ENCODE data around the gene ZNF474.
A peak's percentile ranks its signal among the peaks of the same experiment; 100 is the strongest.
"Not testable (repeated sequence)": the region's sequence is repeated elsewhere in the genome, so short reads cannot be mapped to it uniquely, and the experiment has no call there.

Gene ZNF474

GRCh38 chr5:122129306-122129705 lies at the start of gene ZNF474:
TSS of gene ZNF474 (plus strand) at chr5:122129546. CDS start at chr5:122151991, 22,445 bp downstream.
- peak; percentile 93 for DNase-seq (ENCODE audit: low read depth)

- DNase-seq (ENCODE audit: low read depth): no peak
Measured at GRCh38 chr5:122081541-122081940, 47.8 kb upstream of the ZNF474 start.

GRCh38 chr5:122083535-122083934 lies 45.8 kb upstream of the ZNF474 start:
- no peak for DNase-seq (ENCODE audit: low read depth)

GRCh38 chr5:122085041-122085440 lies 44.3 kb upstream of the ZNF474 start:
- no peak for DNase-seq (ENCODE audit: low read depth)

- no peak for DNase-seq (ENCODE audit: low read depth)
Measured at GRCh38 chr5:122089096-122090013, 40.0 kb upstream of the ZNF474 start.

- DNase-seq (ENCODE audit: low read depth): no peak
Measured at GRCh38 chr5:122091936-122092600, 37.3 kb upstream of the ZNF474 start.

GRCh38 chr5:122093415-122094180 lies 35.7 kb upstream of the ZNF474 start:
- peak; percentile 81 for DNase-seq (ENCODE audit: low read depth)

GRCh38 chr5:122094251-122094650 lies 35.1 kb upstream of the ZNF474 start:
- DNase-seq (ENCODE audit: low read depth): not testable (repeated sequence)

- DNase-seq (ENCODE audit: low read depth): no peak
Measured at GRCh38 chr5:122095158-122095557, 34.2 kb upstream of the ZNF474 start.

- DNase-seq (ENCODE audit: low read depth): no peak
Measured at GRCh38 chr5:122097391-122097790, 32.0 kb upstream of the ZNF474 start.

GRCh38 chr5:122099060-122099790 lies 30.1 kb upstream of the ZNF474 start:
- DNase-seq (ENCODE audit: low read depth): no peak

GRCh38 chr5:122101636-122102285 lies 27.6 kb upstream of the ZNF474 start:
- DNase-seq (ENCODE audit: low read depth): peak; percentile 72

- peak; percentile 84 for DNase-seq (ENCODE audit: low read depth)
Measured at GRCh38 chr5:122102825-122103224, 26.5 kb upstream of the ZNF474 start.

- DNase-seq (ENCODE audit: low read depth): no peak
Measured at GRCh38 chr5:122105909-122106308, 23.4 kb upstream of the ZNF474 start.

- DNase-seq (ENCODE audit: low read depth): no peak
Measured at GRCh38 chr5:122107016-122107415, 22.3 kb upstream of the ZNF474 start.

GRCh38 chr5:122110987-122111386 lies 18.4 kb upstream of the ZNF474 start:
- no peak for DNase-seq (ENCODE audit: low read depth)

- no peak for DNase-seq (ENCODE audit: low read depth)
Measured at GRCh38 chr5:122111460-122111859, 17.9 kb upstream of the ZNF474 start.

- no peak for DNase-seq (ENCODE audit: low read depth)
Measured at GRCh38 chr5:122112063-122112462, 17.3 kb upstream of the ZNF474 start.

GRCh38 chr5:122112733-122113558 lies 16.4 kb upstream of the ZNF474 start:
- DNase-seq (ENCODE audit: low read depth): no peak

GRCh38 chr5:122114501-122114900 lies 14.8 kb upstream of the ZNF474 start:
- no peak for DNase-seq (ENCODE audit: low read depth)
